ENCODE results near the gene EIF3B.
"Not testable (repeated sequence)": the region's sequence is repeated elsewhere in the genome, so short reads cannot be mapped to it uniquely, and the experiment has no call there.

Gene EIF3B

DNA sequence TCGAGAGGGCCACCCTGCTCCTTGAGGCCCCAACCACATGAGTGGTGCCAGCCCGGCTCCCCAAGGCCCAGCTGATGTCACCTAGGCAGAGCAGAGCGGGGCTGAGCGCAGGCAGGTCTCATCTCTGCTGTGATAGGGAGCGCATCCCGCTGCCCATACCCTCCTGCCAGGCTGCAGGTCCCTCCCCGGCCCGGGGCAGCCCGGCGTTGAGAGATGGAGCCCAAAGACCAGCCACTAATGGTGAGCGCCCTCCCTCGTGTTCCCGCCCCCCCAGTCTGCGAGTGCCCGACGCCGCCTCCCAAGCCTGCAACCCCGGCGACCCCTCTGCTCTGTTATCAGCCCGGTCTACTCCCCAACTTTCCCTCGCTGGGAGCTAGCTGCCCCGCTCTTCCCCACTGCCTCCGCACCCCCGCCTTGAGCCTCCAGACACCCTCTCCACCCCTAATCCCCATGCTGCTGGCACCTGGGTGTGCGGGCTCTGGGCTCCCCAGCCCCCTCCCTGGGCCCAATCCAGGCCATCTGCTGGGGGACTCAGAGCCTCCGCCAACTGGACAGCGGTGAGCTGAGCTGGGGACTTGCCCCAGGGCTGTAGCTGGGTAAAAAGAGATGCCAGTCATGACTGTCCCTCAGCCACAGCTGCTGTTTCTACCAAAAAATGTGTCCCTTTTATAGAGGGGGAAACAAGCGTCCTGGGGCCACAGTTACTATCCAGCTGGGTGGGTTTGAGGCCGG is 29.1 kb downstream of the EIF3B start:
- no peak for DNase-seq (ENCODE audit: insufficient read length, low spot score)
- FAIRE-seq = no peak
- TF ChIP-seq POLR2AphosphoS5 (IDR thresholded peaks at IDR 0.05; ENCODE audit: low read depth, low read length) (no peak), SPI1 (IDR thresholded peaks at IDR 0.05; ENCODE audit: low read depth, low read length) (no peak), PAX5 (IDR thresholded peaks at IDR 0.05; ENCODE audit: insufficient read depth, low read length, severe bottlenecking) (no peak), POU2F2 (IDR thresholded peaks at IDR 0.05; ENCODE audit: low read depth, low read length) (no peak), TAF1 (IDR thresholded peaks at IDR 0.05; ENCODE audit: low read depth, low read length) (no peak), POLR2A (IDR thresholded peaks at IDR 0.05; ENCODE audit: low read depth, low read length) (no peak)

DNA sequence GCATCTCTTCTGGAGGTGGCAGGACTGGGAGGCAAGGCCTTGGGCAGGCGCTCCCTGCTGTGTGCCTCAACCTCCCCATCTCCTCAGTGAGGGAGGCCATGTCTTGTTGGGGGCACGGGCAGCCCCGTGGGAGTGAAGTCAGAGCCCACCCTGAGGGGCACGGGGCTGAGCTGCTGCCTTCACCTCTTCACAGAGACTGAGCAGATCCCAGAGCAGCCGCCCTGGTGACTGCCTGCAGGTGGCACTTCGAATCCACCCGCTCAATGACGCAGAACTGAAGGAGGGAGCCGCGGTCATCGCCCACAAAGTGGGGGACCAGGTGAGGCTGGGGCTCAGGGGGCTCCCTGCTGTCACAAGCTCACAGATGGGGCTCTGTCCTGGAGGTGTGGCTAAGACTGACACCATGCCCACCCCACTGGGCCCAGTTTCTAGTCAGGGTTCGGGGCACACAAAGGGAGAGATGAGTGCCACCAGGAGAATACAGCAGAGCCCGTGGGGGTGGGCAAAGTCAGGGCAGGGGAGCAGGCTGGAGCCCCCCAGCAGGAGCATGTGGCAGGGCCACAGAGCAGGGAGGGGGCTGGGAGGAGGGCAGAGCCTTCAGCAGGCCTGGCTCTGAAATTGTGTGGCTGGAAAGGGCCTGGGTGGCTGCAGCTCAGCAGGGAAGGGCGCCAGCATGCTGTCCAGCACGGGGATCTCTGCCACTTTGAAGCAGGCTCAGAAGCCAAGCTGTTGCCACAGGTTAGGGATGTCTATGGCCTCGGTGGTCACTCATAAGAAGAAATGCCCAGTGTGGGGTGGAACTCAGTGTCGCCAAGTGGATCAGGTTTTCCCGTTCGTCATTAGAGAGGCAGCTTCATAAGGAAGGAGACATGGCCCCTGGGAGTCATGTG is 30.0 kb downstream of the EIF3B start:
- TF ChIP-seq PAX5 (IDR thresholded peaks at IDR 0.05; ENCODE audit: insufficient read depth, low read length, severe bottlenecking) (no peak), POLR2AphosphoS5 (IDR thresholded peaks at IDR 0.05; ENCODE audit: low read depth, low read length) (no peak), SPI1 (IDR thresholded peaks at IDR 0.05; ENCODE audit: low read depth, low read length) (no peak), POU2F2 (IDR thresholded peaks at IDR 0.05; ENCODE audit: low read depth, low read length) (no peak), POLR2A (IDR thresholded peaks at IDR 0.05; ENCODE audit: low read depth, low read length) (no peak), TAF1 (IDR thresholded peaks at IDR 0.05; ENCODE audit: low read depth, low read length) (no peak)
- DNase-seq (ENCODE audit: insufficient read length, low spot score) = no peak
- FAIRE-seq = no peak

DNA sequence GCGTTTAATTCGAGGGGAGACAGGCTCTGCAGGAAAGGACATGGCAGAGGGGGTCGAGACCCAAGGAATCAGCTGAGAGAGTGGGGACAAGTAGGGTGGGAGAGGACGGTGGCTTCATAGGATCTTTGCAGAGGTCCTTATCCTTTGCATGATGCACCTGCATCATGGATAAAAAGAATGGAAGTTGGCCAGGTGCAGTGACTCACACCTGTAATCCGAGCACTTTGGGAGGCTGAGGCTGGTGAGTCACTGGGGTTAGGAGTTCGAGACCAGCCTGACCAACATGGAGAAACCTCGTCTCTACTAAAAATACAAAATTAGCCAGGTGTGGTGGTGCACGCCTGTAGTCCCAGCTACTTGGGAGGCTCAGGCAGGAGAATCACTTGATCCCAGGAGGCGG is 31.5 kb downstream of the EIF3B start:
- FAIRE-seq; DNase-seq (ENCODE audit: insufficient read length, low spot score): not testable (repeated sequence)

DNA sequence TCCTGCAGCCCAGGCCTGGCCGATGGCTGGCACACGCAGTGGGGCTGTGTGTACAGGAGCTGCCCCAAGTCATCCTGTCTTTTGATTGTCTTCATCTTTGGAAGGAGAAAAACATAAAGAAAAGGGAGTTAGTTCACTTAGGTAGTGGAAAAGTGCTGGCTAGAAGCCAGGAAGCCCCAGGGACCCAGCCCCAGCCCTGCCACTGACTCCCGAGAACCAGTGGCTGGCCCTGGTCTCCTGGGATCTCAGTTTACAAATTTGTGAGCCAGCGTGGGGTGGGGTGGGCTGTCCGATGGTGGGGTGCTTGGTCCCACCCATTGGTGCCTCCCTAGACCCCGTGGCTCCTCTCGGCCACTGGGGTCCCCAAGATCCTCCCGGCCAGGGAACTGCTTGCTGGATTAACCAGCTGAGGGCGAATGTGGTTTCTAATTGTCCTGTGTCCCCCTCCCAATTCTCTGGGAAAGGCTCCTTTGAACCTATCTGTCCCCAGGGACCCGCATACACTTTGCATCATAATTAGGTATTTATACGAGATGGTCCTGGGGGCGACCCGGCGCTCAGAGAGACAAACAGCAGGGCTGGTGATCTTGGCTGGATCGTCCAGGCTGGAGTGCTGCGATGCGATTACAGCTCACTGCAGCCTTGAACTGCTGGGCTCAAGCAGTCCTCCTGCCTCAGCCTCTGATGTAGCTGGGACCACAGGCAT is 32.5 kb downstream of the EIF3B start:
- no peak for DNase-seq (ENCODE audit: insufficient read length, low spot score)
- TF ChIP-seq POLR2A (IDR thresholded peaks at IDR 0.05; ENCODE audit: low read depth, low read length) (no peak), POLR2AphosphoS5 (IDR thresholded peaks at IDR 0.05; ENCODE audit: low read depth, low read length) (no peak), POU2F2 (IDR thresholded peaks at IDR 0.05; ENCODE audit: low read depth, low read length) (no peak), SPI1 (IDR thresholded peaks at IDR 0.05; ENCODE audit: low read depth, low read length) (no peak), PAX5 (IDR thresholded peaks at IDR 0.05; ENCODE audit: insufficient read depth, low read length, severe bottlenecking) (no peak), TAF1 (IDR thresholded peaks at IDR 0.05; ENCODE audit: low read depth, low read length) (no peak)
- no peak for FAIRE-seq

DNA sequence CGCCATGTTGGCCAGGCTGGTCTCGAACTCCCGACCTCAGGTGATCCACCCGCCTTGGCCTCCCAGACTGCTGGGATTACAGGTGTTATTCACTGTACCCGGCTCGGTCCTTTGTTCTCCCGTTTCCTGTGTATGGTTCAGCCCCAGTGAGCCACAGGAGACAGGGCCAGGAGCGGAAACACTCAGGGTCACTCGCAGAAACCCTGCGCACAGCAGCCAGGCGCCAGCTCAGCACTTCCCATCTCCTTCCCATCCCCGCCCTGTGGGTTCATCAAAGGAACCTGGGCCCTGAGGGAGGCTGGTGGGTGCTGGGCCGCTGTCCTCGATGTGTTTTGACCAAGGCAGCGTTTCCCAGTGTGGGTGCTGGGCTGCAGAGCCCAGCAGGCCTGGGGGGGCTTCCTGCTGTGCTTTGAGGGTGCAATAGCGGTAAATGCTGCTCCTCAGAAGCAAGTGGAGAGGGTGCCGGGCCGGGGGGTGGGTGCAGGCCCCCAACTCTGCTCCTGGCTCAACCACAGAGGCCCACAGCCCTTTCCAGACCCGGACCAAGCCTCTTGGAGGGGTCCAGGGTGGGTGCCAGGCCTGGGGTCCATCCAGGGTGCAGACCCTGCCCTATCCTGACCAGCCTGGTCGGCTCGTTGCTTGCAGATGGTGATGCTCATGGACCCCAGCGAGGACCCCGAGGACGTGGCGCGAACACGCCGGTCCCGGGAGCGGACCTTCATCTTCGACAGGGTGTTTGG is 33.4 kb downstream of the EIF3B start:
- FAIRE-seq = no peak
- no peak for DNase-seq (ENCODE audit: insufficient read length, low spot score)
- TF ChIP-seq SPI1 (IDR thresholded peaks at IDR 0.05; ENCODE audit: low read depth, low read length) = no peak
- TF ChIP-seq PAX5 (IDR thresholded peaks at IDR 0.05; ENCODE audit: insufficient read depth, low read length, severe bottlenecking) = no peak
- TF ChIP-seq POU2F2 (IDR thresholded peaks at IDR 0.05; ENCODE audit: low read depth, low read length) = no peak
- no peak for TF ChIP-seq POLR2A (IDR thresholded peaks at IDR 0.05; ENCODE audit: low read depth, low read length)
- TF ChIP-seq POLR2AphosphoS5 (IDR thresholded peaks at IDR 0.05; ENCODE audit: low read depth, low read length) = no peak
- TF ChIP-seq TAF1 (IDR thresholded peaks at IDR 0.05; ENCODE audit: low read depth, low read length) = no peak

DNA sequence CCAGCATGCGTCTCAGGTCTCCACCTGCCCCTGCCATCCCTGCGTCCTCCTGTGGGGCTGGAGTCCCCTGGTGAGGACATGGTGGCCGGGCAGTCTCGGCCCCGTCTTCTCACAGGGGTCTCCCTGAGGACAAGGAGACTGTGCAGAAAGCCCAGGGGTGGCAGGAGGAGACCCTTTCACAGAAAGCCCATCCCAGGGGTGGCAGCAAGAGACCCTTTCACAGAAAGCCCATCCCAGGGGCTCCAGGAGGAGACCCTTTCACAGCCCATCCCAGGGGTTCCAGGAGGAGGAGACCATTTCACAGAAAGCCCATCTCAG is 34.0 kb downstream of the EIF3B start:
- FAIRE-seq = no peak
- DNase-seq (ENCODE audit: insufficient read length, low spot score) = no peak
- no peak for TF ChIP-seq SPI1 (IDR thresholded peaks at IDR 0.05; ENCODE audit: low read depth, low read length)
- no peak for TF ChIP-seq POLR2AphosphoS5 (IDR thresholded peaks at IDR 0.05; ENCODE audit: low read depth, low read length)
- no peak for TF ChIP-seq POLR2A (IDR thresholded peaks at IDR 0.05; ENCODE audit: low read depth, low read length)
- TF ChIP-seq POU2F2 (IDR thresholded peaks at IDR 0.05; ENCODE audit: low read depth, low read length) = no peak
- no peak for TF ChIP-seq PAX5 (IDR thresholded peaks at IDR 0.05; ENCODE audit: insufficient read depth, low read length, severe bottlenecking)
- TF ChIP-seq TAF1 (IDR thresholded peaks at IDR 0.05; ENCODE audit: low read depth, low read length) = no peak

DNA sequence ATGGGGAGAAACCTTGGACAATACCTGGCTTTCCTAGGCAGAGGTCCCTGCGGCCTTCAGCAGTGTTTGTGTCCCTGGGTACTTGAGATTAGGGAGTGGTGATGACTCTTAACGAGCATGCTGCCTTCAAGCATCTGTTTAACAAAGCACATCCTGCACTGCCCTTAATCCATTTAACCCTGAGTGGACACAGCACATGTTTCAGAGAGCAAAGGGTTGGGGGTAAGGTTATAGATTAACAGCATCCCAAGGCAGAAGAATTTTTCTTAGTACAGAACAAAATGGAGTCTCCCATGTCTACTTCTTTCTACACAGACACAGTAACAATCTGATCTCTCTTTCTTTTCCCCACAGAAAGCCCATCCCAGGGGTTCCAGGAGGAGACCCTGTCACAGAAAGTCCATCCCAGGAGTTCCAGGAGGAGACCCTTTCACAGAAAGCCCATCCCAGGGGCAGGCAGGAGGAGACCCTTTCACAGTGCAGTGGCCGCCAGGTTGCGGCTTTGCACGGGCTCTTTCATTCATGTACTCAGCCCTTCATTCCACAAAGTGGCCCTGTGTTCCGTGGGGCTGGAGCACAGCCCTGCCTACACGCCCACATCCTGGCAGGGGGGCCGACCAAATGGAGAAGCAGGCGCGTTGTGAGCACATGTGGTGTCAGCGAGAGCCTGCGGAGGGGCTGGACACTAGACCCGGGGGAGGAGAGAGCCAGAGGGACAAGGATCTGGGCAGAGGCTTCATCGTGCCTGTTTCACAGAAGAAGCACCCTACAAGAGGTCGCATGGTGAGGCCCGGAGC is 35.6 kb downstream of the EIF3B start:
- not testable (repeated sequence) for FAIRE-seq; DNase-seq (ENCODE audit: insufficient read length, low spot score)

DNA sequence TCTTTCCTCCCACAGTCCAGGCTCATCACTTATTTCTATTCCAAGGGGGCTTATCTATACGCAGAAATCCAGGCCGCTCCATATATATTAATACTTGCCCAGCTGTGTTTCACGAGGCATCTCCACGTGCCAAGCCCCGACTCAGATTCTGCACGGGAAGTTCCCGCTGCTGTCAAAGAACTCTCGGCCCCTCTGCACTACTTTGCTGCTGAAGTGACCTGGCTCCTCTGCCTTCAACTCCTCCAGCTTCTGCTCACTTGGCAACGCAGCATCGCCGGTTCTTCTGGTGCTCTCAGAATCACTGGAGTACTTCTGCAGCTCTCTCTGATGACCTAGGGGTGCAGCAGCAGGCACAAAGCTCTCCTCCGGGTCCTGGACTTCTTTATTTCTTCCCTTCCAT is 39.1 kb downstream of the EIF3B start:
- DNase-seq (ENCODE audit: insufficient read length, low spot score) = no peak
- no peak for TF ChIP-seq POLR2AphosphoS5 (IDR thresholded peaks at IDR 0.05; ENCODE audit: low read depth, low read length)
- no peak for TF ChIP-seq POLR2A (IDR thresholded peaks at IDR 0.05; ENCODE audit: low read depth, low read length)
- TF ChIP-seq SPI1 (IDR thresholded peaks at IDR 0.05; ENCODE audit: low read depth, low read length) = no peak
- TF ChIP-seq PAX5 (IDR thresholded peaks at IDR 0.05; ENCODE audit: insufficient read depth, low read length, severe bottlenecking) = no peak
- no peak for TF ChIP-seq POU2F2 (IDR thresholded peaks at IDR 0.05; ENCODE audit: low read depth, low read length)
- TF ChIP-seq TAF1 (IDR thresholded peaks at IDR 0.05; ENCODE audit: low read depth, low read length) = no peak
- FAIRE-seq = no peak
